ENCODE data around the gene PCDHA5. TPM values are rescaled to one million over a fixed set of nuclear protein-coding genes. Genes with fewer than 3 reads are reported as not detected.
"Not testable (repeated sequence)": the region's sequence is repeated elsewhere in the genome, so short reads cannot be mapped to it uniquely, and the experiment has no call there.

Gene PCDHA5
- total and polyA plus RNA-seq, 2 of the 13 experiments (the other 11 are each of a cell fraction or from before 2014, with no cell fraction given), result not detected

GRCh38 chr5:140808241-140808888 is 13.0 kb upstream of the PCDHA5 start:
- H3K4me2 ChIP-seq (ENCODE audit: low read depth, low read length); CTCF ChIA-PET (ENCODE audit: low intra/inter-chr PET ratio, low total read pairs); H3K36me3 ChIP-seq (replicated peaks in 1 of 2; ENCODE audit: control insufficient read depth in 1 of 2, insufficient read depth in 2 of 2, low read length in 2 of 2); H3K9ac ChIP-seq (ENCODE audit: insufficient read depth, low read depth, low read length); H3K27ac ChIP-seq (ENCODE audit: extremely low read length, insufficient read depth, low read length); H4K20me1 ChIP-seq (ENCODE audit: insufficient read depth, low read length); H3K4me3 ChIP-seq (replicated peaks in 1 of 3; ENCODE audit: insufficient read depth in 1 of 3, low read depth in 2 of 3, low read length in 3 of 3); POLR2A ChIA-PET; FAIRE-seq; intact Hi-C loops (cut with micrococcal nuclease; ENCODE audit: unreplicated experiment); H3K4me1 ChIP-seq (ENCODE audit: insufficient read depth, low read length); H3K27me3 ChIP-seq (ENCODE audit: control insufficient read depth in 1 of 2, insufficient read depth in 2 of 2, low read length in 2 of 2); in situ Hi-C loops (cut with HindIII; ENCODE audit: extremely low pct_ligation_motif_present, low pct_unique_long_range_greater_than_20kb); DNase-seq (ENCODE audit: low spot score); BruUV-seq (replicated peaks); H3K79me2 ChIP-seq (ENCODE audit: insufficient read depth, low read length); H2AFZ ChIP-seq (ENCODE audit: low read length); ATAC-seq: not testable (repeated sequence)
- peaks cover 12% of the 10 kb centered on the region; the same call in 1 of the 2 replicates for H3K9me3 ChIP-seq (ENCODE audit: low read length)
- 89% methylated on average over 62 of the region's 62 CpGs for WGBS (ENCODE audit: low lambda C conversion rate)

GRCh38 chr5:140808889-140809291 is 12.5 kb upstream of the PCDHA5 start:
- H3K4me3 ChIP-seq (replicated peaks in 1 of 3; ENCODE audit: insufficient read depth in 1 of 3, low read depth in 2 of 3, low read length in 3 of 3), result no peak overlapping the region
- H2AFZ ChIP-seq (ENCODE audit: low read length), result no peak overlapping the region
- in situ Hi-C loops (cut with HindIII; ENCODE audit: extremely low pct_ligation_motif_present, low pct_unique_long_range_greater_than_20kb), result no loop called here
- no peaks in the 10 kb centered on the region; a peak in 1 of 5 replicates for H3K27me3 ChIP-seq (ENCODE audit: control insufficient read depth in 1 of 2, insufficient read depth in 2 of 2, low read length in 2 of 2)
- ChIA-PET POLR2A (no interaction called here), CTCF (ENCODE audit: low intra/inter-chr PET ratio, low total read pairs) (no interaction called here)
- H3K4me2 ChIP-seq (ENCODE audit: low read depth, low read length), result no peak overlapping the region
- H3K27ac ChIP-seq (ENCODE audit: extremely low read length, insufficient read depth, low read length), result no peak overlapping the region
- WGBS (ENCODE audit: low lambda C conversion rate), result 86% methylated on average over 26 of the region's 43 CpGs
- intact Hi-C loops (cut with micrococcal nuclease; ENCODE audit: unreplicated experiment), result no loop called here
- no peaks in the 10 kb centered on the region for H3K79me2 ChIP-seq (ENCODE audit: insufficient read depth, low read length)
- H3K4me1 ChIP-seq (ENCODE audit: insufficient read depth, low read length), result no peaks in the 10 kb centered on the region
- no peaks in the 10 kb centered on the region for H3K36me3 ChIP-seq (replicated peaks in 1 of 2; ENCODE audit: control insufficient read depth in 1 of 2, insufficient read depth in 2 of 2, low read length in 2 of 2)
- no TSS peak for BruUV-seq (replicated peaks)
- H3K9me3 ChIP-seq (ENCODE audit: low read length), result peaks cover 11% of the 10 kb centered on the region; the same call in 1 of the 2 replicates
- FAIRE-seq, result no peak
- no peak for DNase-seq (ENCODE audit: low spot score)
- no peak overlapping the region for H3K9ac ChIP-seq (ENCODE audit: insufficient read depth, low read depth, low read length)
- no peaks in the 10 kb centered on the region for H4K20me1 ChIP-seq (ENCODE audit: insufficient read depth, low read length)
- no peak for ATAC-seq
- no peak for TF ChIP-seq ZNF235 (CRISPR knock-in tag; IDR thresholded peaks at IDR 0.05; ENCODE audit: borderline replicate concordance)
- TF ChIP-seq DNMT1 (CRISPR knock-in tag; IDR thresholded peaks at IDR 0.05), result no peak
- TF ChIP-seq, protein P1, sequence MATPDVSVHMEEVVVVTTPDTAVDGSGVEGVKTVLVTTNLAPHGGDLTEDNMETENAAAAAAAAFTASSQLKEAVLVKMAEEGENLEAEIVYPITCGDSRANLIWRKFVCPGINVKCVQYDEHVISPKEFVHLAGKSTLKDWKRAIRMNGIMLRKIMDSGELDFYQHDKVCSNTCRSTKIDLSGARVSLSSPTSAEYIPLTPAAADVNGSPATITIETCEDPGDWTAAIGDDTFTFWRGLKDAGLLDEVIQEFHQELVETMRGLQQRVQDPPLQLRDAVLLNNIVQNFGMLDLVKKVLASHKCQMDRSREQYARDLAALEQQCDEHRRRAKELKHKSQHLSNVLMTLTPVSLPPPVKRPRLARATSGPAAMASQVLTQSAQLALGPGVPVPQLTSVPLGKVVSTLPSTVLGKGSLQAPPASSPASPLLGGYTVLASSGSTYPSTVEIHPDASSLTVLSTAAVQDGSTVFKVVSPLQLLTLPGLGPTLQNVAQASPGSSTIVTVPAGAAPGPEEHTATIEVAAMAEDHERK (CRISPR knock-in tag; IDR thresholded peaks at IDR 0.05; ENCODE audit: low read depth), result no peak
- TF ChIP-seq GATA4 (IDR thresholded peaks at IDR 0.05; ENCODE audit: borderline replicate concordance, low read depth), result no peak
- no peak for TF ChIP-seq FOSL2 (CRISPR knock-in tag; IDR thresholded peaks at IDR 0.05)
- no peak for TF ChIP-seq POGZ (CRISPR knock-in tag; IDR thresholded peaks at IDR 0.05)
- no peak for TF ChIP-seq SNRNP70 (IDR thresholded peaks at IDR 0.05; ENCODE audit: low read depth, low read length)
- TF ChIP-seq ZNF670 (CRISPR knock-in tag; IDR thresholded peaks at IDR 0.05; ENCODE audit: borderline replicate concordance), result no peak
- TF ChIP-seq, protein P2, sequence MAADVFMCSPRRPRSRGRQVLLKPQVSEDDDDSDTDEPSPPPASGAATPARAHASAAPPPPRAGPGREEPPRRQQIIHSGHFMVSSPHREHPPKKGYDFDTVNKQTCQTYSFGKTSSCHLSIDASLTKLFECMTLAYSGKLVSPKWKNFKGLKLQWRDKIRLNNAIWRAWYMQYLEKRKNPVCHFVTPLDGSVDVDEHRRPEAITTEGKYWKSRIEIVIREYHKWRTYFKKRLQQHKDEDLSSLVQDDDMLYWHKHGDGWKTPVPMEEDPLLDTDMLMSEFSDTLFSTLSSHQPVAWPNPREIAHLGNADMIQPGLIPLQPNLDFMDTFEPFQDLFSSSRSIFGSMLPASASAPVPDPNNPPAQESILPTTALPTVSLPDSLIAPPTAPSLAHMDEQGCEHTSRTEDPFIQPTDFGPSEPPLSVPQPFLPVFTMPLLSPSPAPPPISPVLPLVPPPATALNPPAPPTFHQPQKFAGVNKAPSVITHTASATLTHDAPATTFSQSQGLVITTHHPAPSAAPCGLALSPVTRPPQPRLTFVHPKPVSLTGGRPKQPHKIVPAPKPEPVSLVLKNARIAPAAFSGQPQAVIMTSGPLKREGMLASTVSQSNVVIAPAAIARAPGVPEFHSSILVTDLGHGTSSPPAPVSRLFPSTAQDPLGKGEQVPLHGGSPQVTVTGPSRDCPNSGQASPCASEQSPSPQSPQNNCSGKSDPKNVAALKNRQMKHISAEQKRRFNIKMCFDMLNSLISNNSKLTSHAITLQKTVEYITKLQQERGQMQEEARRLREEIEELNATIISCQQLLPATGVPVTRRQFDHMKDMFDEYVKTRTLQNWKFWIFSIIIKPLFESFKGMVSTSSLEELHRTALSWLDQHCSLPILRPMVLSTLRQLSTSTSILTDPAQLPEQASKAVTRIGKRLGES (CRISPR knock-in tag; IDR thresholded peaks at IDR 0.05; ENCODE audit: borderline replicate concordance), result no peak
- TF ChIP-seq CREM (IDR thresholded peaks at IDR 0.05), result no peak
- TF ChIP-seq CREM (CRISPR knock-in tag; IDR thresholded peaks at IDR 0.05), result no peak
- no peak for TF ChIP-seq ZNF644 (CRISPR knock-in tag; IDR thresholded peaks at IDR 0.05; ENCODE audit: low read depth)
- no peak for TF ChIP-seq IRF2 (CRISPR knock-in tag; IDR thresholded peaks at IDR 0.05)
